ENCODE data around the gene RIPOR2.
A peak's percentile ranks its signal among the peaks of the same experiment; 100 is the strongest.

Gene RIPOR2

DNA sequence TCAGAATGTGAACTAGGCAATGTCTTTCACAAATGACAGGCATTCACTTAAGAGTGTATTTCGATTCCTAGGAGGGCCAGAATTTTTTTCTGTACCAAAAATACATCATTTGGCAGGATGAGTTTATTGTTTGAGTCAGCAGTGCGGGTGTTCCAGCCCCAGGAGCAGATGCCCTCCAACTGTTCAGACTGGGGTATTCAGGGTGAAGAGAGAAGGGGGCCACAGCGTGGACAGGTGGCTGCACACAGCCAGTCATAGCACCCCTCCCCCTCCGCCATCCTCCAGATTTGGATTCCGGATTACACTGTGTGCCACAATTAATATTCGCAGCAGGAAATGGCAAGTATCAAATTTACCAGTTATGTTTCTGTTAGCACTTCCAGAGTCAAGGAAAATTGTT is 38.6 kb downstream of the RIPOR2 start:
- Mint-ChIP-seq H3K27me3 (ENCODE audit: low read depth) (peaks cover 4% of the 10 kb centered on the region), H3K27ac (peak overlapping the region; percentile 9 to 40 (median 36)), H3K4me3 (no peak overlapping the region), H3K9me3 (no peaks in the 10 kb centered on the region), H3K4me1 (peaks cover 41% of the 10 kb centered on the region), H3K36me3 (ENCODE audit: low read depth) (no peaks in the 10 kb centered on the region)
- TF ChIP-seq, protein P1, sequence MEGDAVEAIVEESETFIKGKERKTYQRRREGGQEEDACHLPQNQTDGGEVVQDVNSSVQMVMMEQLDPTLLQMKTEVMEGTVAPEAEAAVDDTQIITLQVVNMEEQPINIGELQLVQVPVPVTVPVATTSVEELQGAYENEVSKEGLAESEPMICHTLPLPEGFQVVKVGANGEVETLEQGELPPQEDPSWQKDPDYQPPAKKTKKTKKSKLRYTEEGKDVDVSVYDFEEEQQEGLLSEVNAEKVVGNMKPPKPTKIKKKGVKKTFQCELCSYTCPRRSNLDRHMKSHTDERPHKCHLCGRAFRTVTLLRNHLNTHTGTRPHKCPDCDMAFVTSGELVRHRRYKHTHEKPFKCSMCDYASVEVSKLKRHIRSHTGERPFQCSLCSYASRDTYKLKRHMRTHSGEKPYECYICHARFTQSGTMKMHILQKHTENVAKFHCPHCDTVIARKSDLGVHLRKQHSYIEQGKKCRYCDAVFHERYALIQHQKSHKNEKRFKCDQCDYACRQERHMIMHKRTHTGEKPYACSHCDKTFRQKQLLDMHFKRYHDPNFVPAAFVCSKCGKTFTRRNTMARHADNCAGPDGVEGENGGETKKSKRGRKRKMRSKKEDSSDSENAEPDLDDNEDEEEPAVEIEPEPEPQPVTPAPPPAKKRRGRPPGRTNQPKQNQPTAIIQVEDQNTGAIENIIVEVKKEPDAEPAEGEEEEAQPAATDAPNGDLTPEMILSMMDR (IDR thresholded peaks at IDR 0.05; ENCODE audit: unreplicated experiment in 3 of 3) = no peak

DNA sequence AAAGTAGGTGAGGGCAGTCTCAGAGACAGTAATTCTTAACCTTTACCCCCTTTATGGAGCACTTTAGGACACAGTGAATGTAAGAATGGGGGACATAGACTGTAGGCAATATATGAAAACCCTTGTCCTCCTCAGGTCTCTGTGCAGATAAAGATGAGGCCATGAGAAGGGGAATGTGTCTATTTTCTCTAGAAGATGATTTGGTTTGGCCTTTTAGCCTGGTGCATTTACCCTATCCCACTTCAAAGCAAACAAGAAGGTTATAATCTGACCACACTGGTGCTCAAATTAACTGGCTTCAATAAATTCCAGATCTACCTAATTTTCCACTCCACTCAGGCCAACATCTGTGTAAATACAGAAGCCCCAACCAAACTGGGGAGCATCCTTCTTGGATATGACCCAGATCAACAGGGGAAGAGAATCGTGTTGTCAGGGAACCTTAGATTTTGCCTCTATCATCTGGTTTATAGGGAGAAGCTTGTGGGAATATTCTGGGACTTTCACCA is 42.4 kb downstream of the RIPOR2 start:
- TF ChIP-seq, protein P1 (IDR thresholded peaks at IDR 0.05; ENCODE audit: unreplicated experiment in 3 of 3) = no peak
- Mint-ChIP-seq H3K27me3 (ENCODE audit: low read depth) (no peaks in the 10 kb centered on the region), H3K4me3 (no peak overlapping the region), H3K9me3 (no peaks in the 10 kb centered on the region), H3K4me1 (peaks cover 31% of the 10 kb centered on the region), H3K27ac (no peak overlapping the region), H3K36me3 (ENCODE audit: low read depth) (no peaks in the 10 kb centered on the region)

DNA sequence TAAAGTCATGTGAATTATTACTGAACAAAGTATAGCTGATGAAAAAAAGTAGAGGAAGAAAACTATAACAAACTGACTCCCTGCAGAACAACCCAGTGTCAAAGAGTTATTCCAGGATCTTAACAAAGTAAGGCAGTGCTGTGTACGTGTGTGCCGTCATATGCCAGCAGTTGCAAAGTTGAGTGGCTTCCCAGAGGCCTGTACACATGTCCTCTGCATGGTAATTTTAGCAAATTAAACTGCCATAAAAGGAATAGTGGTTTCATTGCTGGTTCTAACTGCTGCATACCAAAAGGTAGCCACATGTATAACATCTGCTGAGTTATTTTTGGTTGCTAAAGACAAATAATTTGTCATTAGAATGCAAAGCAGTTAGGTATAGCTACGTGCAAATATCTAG is 44.8 kb downstream of the RIPOR2 start:
- Mint-ChIP-seq H3K27ac (peak overlapping the region in 2 of 3 experiments; percentile 27), H3K4me1 (peaks cover 36% of the 10 kb centered on the region), H3K9me3 (no peaks in the 10 kb centered on the region), H3K36me3 (ENCODE audit: low read depth) (no peaks in the 10 kb centered on the region), H3K4me3 (no peak overlapping the region), H3K27me3 (ENCODE audit: low read depth) (no peaks in the 10 kb centered on the region)
- TF ChIP-seq, protein P1 (IDR thresholded peaks at IDR 0.05; ENCODE audit: unreplicated experiment in 3 of 3) = no peak

DNA sequence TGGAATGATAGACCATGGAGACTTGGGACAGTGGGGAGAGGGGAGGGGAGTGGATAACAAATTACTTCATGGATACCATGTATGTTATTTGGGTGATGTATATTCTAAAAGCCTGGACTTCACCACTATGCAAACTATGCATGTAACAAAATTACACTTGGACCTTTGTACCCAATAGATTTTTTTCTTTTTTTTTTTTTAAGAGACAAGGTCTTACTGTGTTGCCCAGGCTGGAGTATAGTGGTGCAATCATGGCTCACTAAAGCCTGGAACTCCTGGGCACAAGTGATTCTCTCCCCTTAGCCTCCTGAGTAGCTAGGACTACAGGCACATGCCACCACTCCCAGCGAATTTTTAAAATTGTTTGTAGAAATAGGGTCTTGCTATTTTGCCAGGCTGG is 45.3 kb downstream of the RIPOR2 start:
- Mint-ChIP-seq H3K4me1 (peaks cover 38% of the 10 kb centered on the region), H3K27ac (peak overlapping the region in 1 of 3 experiments; percentile 27), H3K27me3 (ENCODE audit: low read depth) (no peaks in the 10 kb centered on the region), H3K4me3 (no peak overlapping the region), H3K36me3 (ENCODE audit: low read depth) (no peaks in the 10 kb centered on the region), H3K9me3 (no peaks in the 10 kb centered on the region)
- TF ChIP-seq, protein P1 (IDR thresholded peaks at IDR 0.05; ENCODE audit: unreplicated experiment in 3 of 3) = no peak

DNA sequence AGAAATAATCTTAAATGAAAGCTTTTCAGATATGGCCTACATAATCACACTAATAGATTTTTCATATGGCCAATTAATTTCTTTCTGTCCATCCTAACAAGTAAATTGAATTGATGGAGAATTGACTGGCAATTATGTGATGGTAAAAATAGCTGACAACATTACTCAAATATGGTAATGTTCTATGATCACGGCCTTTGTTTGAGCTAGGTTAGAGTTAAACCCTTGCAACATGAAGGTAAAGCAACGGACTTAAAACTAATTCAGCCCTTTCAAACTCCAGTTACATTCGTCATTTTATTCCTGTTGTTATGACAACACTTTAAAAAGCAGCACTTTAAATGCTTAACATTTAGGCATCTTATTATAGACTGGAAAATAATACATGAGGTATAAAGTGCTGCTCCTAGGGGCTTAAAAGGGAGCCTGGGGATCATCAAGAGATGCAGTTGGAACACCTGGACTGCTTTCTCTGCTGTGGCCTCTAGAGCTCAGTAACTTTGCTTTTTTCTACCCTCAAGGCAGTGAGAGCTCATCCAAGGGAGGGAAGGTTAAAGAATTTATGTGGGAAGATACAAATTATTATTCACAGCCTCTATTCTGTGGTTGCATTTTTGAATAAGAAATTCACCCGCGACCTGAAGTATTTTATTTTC is 46.9 kb downstream of the RIPOR2 start:
- H3K27me3 Mint-ChIP-seq (ENCODE audit: low read depth) = no peaks in the 10 kb centered on the region
- peaks cover 38% of the 10 kb centered on the region for H3K4me1 Mint-ChIP-seq
- H3K4me3 Mint-ChIP-seq = no peak overlapping the region
- H3K27ac Mint-ChIP-seq = no peak overlapping the region
- no peaks in the 10 kb centered on the region for H3K9me3 Mint-ChIP-seq
- H3K36me3 Mint-ChIP-seq (ENCODE audit: low read depth) = no peaks in the 10 kb centered on the region
- TF ChIP-seq, protein P1 (IDR thresholded peaks at IDR 0.05; ENCODE audit: unreplicated experiment in 3 of 3) = no peak

DNA sequence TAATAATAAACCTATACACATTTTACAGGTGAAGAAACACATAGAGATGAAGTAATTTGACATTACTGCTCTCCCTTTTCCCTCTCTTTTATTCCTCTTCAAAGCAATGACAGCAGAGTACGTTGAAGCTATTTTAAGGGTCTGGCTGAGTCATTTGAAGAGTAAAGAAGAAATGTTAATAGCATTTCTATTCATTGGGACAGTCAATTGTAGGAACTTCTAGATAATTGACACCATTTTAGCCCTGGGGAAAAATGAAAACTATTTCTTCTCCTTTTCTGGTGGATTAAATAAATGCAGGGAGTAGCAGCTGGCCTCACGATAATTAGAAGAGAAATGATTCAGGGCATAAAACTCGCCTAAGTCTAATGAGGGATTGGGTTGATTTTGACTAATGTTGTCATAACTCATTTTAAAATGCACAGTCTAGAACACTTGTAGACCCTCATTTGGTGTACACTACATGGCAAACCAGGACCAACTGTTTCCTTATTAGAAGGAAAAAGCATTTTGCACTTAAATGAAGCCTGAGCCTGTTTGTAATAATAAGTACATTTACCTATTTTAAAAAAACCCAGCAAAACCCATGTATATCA is 48.1 kb downstream of the RIPOR2 start:
- Mint-ChIP-seq H3K27me3 (ENCODE audit: low read depth) (no peaks in the 10 kb centered on the region), H3K9me3 (no peaks in the 10 kb centered on the region), H3K36me3 (ENCODE audit: low read depth) (no peaks in the 10 kb centered on the region), H3K4me1 (peaks cover 41% of the 10 kb centered on the region), H3K4me3 (no peak overlapping the region), H3K27ac (no peak overlapping the region)
- TF ChIP-seq, protein P1 (IDR thresholded peaks at IDR 0.05; ENCODE audit: unreplicated experiment in 3 of 3) = no peak

Measured in nephron (organoid).